ENCODE data around the gene TP73. TPM values are rescaled to one million over a fixed set of nuclear protein-coding genes. Genes with fewer than 3 reads are reported as not detected.

Gene TP73
- total RNA-seq, 1 donor from 2014 or later = 13.0 TPM

DNA sequence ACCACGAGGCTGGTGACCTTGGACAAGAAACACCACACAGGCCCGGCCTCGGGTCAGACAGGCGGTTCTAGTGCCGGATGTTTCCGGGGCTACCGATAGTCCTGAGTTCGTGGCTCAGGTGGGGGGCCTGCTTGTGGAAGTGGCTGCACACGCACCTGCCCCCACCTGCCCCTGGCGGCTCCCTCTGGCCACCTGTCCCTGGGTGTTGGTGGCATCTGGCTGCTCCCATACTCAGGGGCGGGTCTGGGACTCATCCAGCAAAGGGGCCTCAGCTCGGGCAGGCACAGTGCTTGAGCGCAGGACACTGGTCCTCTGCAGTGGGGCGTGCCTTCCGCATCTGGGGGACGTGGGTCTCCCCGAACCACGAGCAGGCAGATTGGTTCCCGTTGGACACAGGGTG lies 33.6 kb downstream of the TP73 start:
- peaks cover 9% of the 10 kb centered on the region for H3K27me3 Mint-ChIP-seq (ENCODE audit: unreplicated experiment)
- peaks cover 7% of the 10 kb centered on the region for H3K9me3 Mint-ChIP-seq (ENCODE audit: unreplicated experiment)
- H3K36me3 Mint-ChIP-seq (ENCODE audit: unreplicated experiment) = peaks cover 5% of the 10 kb centered on the region
- peaks cover 11% of the 10 kb centered on the region for H3K4me1 Mint-ChIP-seq (ENCODE audit: low read depth, unreplicated experiment)
- TF ChIP-seq, protein P1, sequence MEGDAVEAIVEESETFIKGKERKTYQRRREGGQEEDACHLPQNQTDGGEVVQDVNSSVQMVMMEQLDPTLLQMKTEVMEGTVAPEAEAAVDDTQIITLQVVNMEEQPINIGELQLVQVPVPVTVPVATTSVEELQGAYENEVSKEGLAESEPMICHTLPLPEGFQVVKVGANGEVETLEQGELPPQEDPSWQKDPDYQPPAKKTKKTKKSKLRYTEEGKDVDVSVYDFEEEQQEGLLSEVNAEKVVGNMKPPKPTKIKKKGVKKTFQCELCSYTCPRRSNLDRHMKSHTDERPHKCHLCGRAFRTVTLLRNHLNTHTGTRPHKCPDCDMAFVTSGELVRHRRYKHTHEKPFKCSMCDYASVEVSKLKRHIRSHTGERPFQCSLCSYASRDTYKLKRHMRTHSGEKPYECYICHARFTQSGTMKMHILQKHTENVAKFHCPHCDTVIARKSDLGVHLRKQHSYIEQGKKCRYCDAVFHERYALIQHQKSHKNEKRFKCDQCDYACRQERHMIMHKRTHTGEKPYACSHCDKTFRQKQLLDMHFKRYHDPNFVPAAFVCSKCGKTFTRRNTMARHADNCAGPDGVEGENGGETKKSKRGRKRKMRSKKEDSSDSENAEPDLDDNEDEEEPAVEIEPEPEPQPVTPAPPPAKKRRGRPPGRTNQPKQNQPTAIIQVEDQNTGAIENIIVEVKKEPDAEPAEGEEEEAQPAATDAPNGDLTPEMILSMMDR (IDR thresholded peaks at IDR 0.05; ENCODE audit: partially characterized antibody, unreplicated experiment) = no peak
- DNase-seq = no peak
- H3K27ac Mint-ChIP-seq (ENCODE audit: unreplicated experiment) = no peak overlapping the region
- no peak overlapping the region for H3K4me3 Mint-ChIP-seq (ENCODE audit: unreplicated experiment)

DNA sequence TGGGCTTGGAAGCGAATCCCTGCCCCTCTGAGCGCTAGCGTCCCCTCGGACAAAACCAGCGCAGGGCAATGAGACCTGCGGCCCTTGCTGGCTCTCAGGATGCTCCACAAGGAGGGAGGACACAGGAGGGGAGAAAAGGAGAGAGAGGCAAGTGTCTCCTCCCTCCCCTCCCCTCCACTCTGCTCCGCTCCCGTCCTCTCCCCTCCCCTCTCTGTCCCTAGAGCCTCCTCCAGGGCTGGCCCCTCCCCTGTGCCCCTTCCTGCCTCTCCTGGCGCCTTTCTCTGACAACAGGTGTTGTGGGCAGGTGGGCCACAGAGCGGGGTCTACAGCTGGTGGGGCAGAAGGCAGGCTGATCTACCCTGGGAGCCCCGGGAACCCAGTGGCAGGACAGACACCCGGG lies 35.2 kb downstream of the TP73 start:
- no peak overlapping the region for H3K27ac Mint-ChIP-seq (ENCODE audit: unreplicated experiment)
- DNase-seq = no peak
- H3K36me3 Mint-ChIP-seq (ENCODE audit: unreplicated experiment) = peaks cover 5% of the 10 kb centered on the region

DNA sequence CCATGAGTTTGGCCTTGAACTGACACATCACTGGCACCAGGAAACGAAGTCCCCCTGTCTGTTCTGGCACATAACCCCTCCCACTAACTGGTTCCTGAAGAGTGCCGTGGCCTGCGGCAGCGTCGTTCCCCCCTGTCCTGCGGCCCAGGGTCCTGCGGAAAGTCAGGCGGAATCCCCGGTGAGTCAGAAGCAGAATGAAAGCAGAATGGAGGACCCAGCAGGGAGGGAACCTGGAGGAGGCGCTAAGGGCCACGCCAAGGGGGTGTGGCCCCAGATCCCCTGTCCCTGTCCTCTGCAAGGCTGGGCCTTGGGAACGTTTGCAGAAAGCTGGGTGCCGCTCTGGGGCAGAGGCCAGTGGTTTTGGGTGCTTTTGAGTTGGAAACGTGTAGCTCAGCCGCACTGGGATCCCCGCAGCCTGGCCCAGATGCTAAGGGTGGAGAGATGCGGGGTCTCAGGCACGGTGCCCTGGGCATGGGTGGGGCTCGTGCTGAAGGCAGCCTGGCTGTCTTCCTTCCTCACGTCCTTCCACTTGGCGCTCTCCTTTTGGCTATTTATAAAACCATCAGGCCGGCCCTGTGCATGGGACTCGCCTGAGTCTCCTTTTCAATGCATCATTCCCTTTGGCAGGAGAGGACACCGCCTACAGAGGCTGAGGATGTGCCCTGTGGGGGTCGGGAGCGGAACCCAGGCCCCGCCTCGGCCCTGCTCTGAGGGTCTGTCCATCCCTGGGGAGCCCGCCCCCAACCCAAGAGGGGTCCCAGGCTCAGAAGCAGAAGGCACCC lies 36.2 kb downstream of the TP73 start:
- H3K4me1 Mint-ChIP-seq (ENCODE audit: low read depth, unreplicated experiment) = peaks cover 27% of the 10 kb centered on the region
- TF ChIP-seq, protein P1 (IDR thresholded peaks at IDR 0.05; ENCODE audit: partially characterized antibody, unreplicated experiment) = no peak

More for the DNA sequence above, 35.2 kb downstream of the TP73 start:
- TF ChIP-seq, protein P1 (IDR thresholded peaks at IDR 0.05; ENCODE audit: partially characterized antibody, unreplicated experiment) = no peak
- peaks cover 10% of the 10 kb centered on the region for H3K27me3 Mint-ChIP-seq (ENCODE audit: unreplicated experiment)
- H3K4me1 Mint-ChIP-seq (ENCODE audit: low read depth, unreplicated experiment) = peaks cover 26% of the 10 kb centered on the region
- peaks cover 17% of the 10 kb centered on the region for H3K9me3 Mint-ChIP-seq (ENCODE audit: unreplicated experiment)
- no peak overlapping the region for H3K4me3 Mint-ChIP-seq (ENCODE audit: unreplicated experiment)

GRCh38 chr1:3689138-3689750 lies 36.9 kb downstream of the TP73 start:
- H3K36me3 Mint-ChIP-seq (ENCODE audit: unreplicated experiment) = no peaks in the 10 kb centered on the region
- DNase-seq = no peak
- peaks cover 10% of the 10 kb centered on the region for H3K27me3 Mint-ChIP-seq (ENCODE audit: unreplicated experiment)
- H3K4me1 Mint-ChIP-seq (ENCODE audit: low read depth, unreplicated experiment) = peaks cover 27% of the 10 kb centered on the region
- no peak overlapping the region for H3K4me3 Mint-ChIP-seq (ENCODE audit: unreplicated experiment)
- TF ChIP-seq, protein P1 (IDR thresholded peaks at IDR 0.05; ENCODE audit: partially characterized antibody, unreplicated experiment) = no peak
- H3K27ac Mint-ChIP-seq (ENCODE audit: unreplicated experiment) = no peak overlapping the region
- peaks cover 19% of the 10 kb centered on the region for H3K9me3 Mint-ChIP-seq (ENCODE audit: unreplicated experiment)

More for the DNA sequence above, 36.2 kb downstream of the TP73 start:
- H3K27ac Mint-ChIP-seq (ENCODE audit: unreplicated experiment) = peak overlapping the region; percentile 62
- DNase-seq = no peak
- H3K36me3 Mint-ChIP-seq (ENCODE audit: unreplicated experiment) = no peaks in the 10 kb centered on the region
- H3K4me3 Mint-ChIP-seq (ENCODE audit: unreplicated experiment) = no peak overlapping the region
- peaks cover 10% of the 10 kb centered on the region for H3K27me3 Mint-ChIP-seq (ENCODE audit: unreplicated experiment)
- peaks cover 19% of the 10 kb centered on the region for H3K9me3 Mint-ChIP-seq (ENCODE audit: unreplicated experiment)

Measured in glutamatergic neuron (in vitro differentiated cells).